ENCODE results near the gene PLS3.

PLS3 gene

GRCh38 chrX:115565888-115566287, 4.9 kb downstream of the PLS3 start:
- DNase-seq (ENCODE audit: low spot score): no peak

- no peak for DNase-seq (ENCODE audit: low spot score)
These were observed 10.7 kb downstream of the PLS3 start for GRCh38 chrX:115571712-115572111.

- DNase-seq (ENCODE audit: low spot score): no peak
These were observed 12.2 kb downstream of the PLS3 start for GRCh38 chrX:115573185-115573584.

- DNase-seq (ENCODE audit: low spot score): no peak
These were observed 15.7 kb downstream of the PLS3 start for GRCh38 chrX:115576676-115577075.

DNA sequence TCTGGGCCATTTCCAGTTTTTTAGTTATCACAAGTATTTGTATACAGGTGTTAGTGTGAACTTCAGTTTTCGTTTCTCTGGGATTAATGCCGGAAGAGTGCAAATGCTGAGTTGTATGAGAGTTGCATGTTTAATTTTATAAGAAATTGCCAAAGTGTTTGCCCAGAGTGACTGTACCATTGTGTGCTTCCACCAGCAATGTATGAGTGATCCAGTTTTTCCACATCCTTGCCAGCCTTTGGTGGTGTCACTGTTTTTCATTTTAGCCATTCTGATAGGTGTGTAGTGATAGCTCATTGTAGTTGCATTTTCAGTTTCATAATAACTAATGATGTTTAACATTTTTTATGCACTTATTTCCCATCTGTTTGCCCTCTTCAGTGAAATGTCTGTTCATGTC, 18.4 kb downstream of the PLS3 start:
- DNase-seq (ENCODE audit: low spot score): no peak

GRCh38 chrX:115579786-115580294, 18.9 kb downstream of the PLS3 start:
- no peak for DNase-seq (ENCODE audit: low spot score)

- DNase-seq (ENCODE audit: low spot score): no peak
These were observed 21.0 kb downstream of the PLS3 start for GRCh38 chrX:115581759-115582615.

GRCh38 chrX:115582616-115583495, 21.9 kb downstream of the PLS3 start:
- no peak for DNase-seq (ENCODE audit: low spot score)

DNA sequence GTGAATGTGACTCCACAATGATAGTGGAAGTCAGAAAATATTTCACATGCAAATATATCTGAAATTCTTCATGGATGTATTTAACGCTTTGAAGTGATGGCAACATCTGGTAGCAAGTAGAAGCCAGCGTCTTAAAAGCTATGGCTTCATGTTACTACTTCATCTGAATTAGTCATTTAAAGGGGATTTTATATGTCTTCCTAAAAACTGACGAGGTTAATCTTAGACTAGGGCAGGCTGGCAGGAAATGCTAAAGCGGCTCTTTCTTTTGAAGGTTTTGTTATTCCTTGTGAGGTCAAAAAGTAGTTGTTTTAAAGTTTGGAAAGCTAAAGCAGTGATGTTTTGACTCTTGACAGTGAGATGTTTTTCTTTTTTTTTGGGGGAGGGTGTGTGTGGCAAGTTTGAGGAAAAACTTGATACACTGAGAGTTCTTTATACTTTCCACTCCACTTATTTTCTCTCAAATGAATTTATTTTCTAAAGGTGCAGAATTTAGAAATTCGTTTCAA, 22.6 kb downstream of the PLS3 start:
- DNase-seq (ENCODE audit: low spot score): no peak

- DNase-seq (ENCODE audit: low spot score): peak; percentile 67
These were observed 23.7 kb downstream of the PLS3 start for GRCh38 chrX:115584696-115585095.

DNA sequence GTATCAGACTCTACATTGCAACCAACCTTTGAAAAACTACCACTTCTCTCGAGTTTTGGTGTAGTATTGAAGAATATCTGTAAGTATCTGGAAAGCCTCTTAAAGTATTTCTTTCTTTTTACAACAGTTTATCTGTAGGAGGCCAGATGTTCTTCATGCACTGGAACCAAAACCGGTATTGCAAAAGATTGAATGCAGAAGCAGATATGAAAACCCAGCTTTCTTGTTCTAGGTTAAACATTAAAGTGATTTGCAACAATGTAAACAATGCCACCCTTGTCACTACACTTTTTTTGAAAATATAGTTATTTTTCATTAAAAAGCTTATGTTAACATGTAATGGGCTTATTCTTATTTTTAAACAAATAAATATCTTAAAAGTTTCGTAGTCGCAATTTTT, 27.2 kb downstream of the PLS3 start:
- no peak for DNase-seq (ENCODE audit: low spot score)

DNA sequence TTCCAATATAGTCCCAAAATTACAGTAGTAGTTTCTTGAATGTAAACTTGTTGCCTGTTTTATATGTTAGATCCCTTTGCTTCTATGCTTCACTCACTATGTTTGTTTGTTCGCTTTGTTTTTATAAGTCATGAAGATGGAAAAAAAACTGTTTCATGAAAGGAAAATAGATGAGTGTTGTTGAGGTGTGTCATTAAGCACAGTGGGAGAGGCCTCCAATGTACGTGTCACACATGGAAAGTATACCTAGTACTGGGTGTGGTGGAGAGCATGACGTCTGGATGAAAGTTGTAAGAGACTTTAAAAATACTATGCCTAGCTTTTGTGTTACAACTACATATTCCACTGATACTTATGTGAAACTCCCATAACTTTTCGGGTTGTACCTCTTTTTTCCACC, 28.4 kb downstream of the PLS3 start:
- DNase-seq (ENCODE audit: low spot score): no peak

- no peak for DNase-seq (ENCODE audit: low spot score)
These were observed 30.4 kb downstream of the PLS3 start for GRCh38 chrX:115591420-115591819.

DNA sequence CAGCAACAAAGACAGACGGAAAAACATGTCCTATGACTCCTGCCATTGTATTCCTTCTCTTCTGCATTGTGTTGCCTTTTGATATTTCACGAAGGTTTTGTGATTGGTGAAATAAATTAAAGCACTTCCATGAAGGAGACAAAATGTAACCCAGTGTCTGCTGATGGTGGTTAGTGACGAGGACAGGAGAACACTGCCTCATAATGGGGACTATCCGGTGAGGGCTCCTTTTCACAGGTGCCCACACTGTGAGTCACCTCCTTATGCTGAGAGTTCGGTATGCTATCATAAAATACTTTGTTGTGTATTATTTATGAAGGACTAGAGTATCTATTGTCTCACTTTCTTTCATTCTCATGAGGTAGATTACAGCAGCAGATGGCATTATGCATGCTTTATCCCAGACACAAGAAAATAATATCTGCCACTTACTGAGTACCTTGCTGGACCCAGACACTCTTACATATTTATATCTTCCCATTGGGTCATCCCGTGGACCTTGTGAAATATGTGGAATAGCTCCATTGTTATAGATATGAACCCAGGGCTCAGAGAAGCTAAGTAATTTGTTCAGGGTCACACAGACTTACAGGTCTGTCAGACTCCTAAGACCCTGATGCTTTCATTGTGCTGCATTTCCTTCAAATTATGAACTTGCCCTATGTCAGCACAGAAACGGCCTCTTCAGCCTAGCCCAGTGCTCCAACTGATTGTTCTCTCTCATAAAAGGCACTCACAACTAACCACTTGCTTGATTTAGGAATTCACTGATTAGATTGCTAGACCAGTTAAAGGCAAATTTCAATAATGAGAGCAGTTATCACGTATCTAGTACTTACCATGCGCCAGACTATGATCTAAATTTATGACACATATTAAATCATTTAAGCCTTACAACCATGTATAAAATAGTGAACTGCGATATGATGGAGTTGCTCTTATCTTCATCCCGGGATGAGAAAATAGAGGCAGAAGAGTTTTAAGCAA, 31.2 kb downstream of the PLS3 start:
- no peak for DNase-seq (ENCODE audit: low spot score)

- DNase-seq (ENCODE audit: low spot score): peak; percentile 60
These were observed 32.2 kb downstream of the PLS3 start for GRCh38 chrX:115592997-115593734.

DNA sequence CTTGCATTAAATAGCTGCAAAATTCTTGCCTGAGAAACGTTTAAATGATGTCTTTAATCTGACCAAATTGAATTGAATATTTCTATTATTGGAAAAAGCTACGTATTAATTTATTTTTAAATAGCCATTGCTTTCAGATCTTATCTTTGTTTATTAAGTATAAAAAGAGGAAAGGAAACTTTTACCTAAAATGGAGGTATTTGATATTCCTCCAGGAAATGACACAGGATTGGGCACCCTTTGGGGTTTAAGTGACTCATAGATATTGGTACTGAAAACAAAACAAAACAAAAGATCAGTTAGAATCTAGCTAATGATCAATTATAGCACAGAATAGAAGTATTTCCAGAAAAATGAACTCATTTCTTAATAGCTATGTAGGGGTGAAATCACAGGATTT, 34.1 kb downstream of the PLS3 start:
- no peak for DNase-seq (ENCODE audit: low spot score)

DNA sequence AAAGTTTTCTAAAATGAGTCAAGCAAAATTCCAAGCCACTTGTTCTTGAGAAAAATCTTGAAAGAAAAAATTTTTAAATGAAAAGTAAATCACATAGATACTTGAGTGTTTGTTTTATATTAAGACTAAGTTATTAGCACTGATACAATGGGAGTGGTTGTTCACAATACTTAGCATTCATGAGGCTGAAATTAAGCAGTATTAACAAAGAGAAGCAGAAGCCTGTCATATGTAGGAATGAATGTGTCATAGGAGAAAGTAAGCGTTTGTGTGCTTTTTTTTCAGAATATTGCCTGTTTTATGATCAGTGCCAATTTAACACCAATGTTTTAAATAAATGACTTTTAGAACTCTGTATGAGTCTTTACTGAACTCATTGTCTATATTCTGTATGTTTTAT, 37.6 kb downstream of the PLS3 start:
- no peak for DNase-seq (ENCODE audit: low spot score)

- no peak for DNase-seq (ENCODE audit: low spot score)
These were observed 41.3 kb downstream of the PLS3 start for GRCh38 chrX:115602308-115602707.

GRCh38 chrX:115602729-115603389, 41.9 kb downstream of the PLS3 start:
- no peak for DNase-seq (ENCODE audit: low spot score)

DNA sequence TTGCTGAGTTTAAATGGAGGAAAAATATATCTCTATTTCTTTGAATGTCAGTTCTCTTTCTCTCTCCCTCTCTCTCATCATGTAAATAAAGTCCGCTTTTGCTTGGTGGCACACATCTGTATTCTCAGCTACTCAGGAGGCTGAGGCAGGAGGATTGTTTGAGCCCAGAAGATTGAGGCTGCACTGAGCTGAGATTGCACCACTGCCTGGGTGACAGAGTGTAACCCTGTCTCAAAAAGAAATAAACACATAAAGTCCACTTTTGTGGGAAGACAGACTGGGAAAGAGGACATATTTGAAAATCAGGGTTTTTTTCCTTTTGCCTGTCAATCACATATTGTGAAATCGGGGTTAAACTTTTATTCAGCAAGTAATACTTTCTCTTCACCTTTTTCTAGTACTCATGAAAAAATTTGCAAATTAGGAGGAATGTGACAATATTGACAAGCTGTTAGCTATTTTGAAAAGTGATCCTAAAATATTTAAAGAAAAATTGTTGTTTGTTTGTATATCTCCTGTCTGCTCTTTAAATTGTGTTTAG, 42.6 kb downstream of the PLS3 start:
- no peak for DNase-seq (ENCODE audit: low spot score)
